SK-N-SH (cell line): ENCODE data around the gene IL20. TPM values are rescaled to one million over a fixed set of nuclear protein-coding genes. Genes with fewer than 3 reads are reported as not detected.

Experiments
- CTCF ChIA-PET: fragments of 300-600, 350-600 bp; formaldehyde crosslinking; extraction: SDS; loops from one replicate; lab custom pipeline; 2021; lab: Yijun Ruan, JAX
- POLR2A ChIA-PET: fragments of 350-600 bp; sonication (Branson Sonifier 250); formaldehyde crosslinking; extraction: SDS; loops from one replicate; lab custom pipeline; 2020; ENCODE audit warnings: antibody characterized with exemption, inconsistent platforms; lab: Yijun Ruan, JAX
- DNase-seq: peaks from one replicate; pipeline ENCODE4 v3.0.0; 2012
- H2AFZ ChIP-seq: fragments of 200-600 bp; sonication (generic); 2 replicates; pipeline ENCODE4 v1.8.1; 2016; ENCODE audit warnings: antibody characterized with exemption, mild to moderate bottlenecking, low read depth
- H3F3A ChIP-seq: fragments of 200-600 bp; sonication (generic); replicated peaks from 2 replicates; pipeline ENCODE3; 2016; ENCODE audit warnings: antibody characterized with exemption, mild to moderate bottlenecking; ENCODE audit not compliant: insufficient read depth
- H3K27ac ChIP-seq, 2 experiments: fragments of 200-500 bp in 1 of 2; fragments of 200-600 bp in 1 of 2; sonication (Bioruptor generic) in 1 of 2; sonication (generic), shearing (Covaris generic) in 1 of 2; 2 replicates each; pipeline versions ENCODE4 v1.5.1 to v1.6.1; 2014 to 2016; ENCODE audit warnings: low read depth in 2 of 2, inconsistent platforms in 1 of 2, low read length in 1 of 2, mild to moderate bottlenecking in 1 of 2, mixed read lengths in 1 of 2
- H3K27me3 ChIP-seq: fragments of 200-600 bp; sonication (generic), shearing (Covaris generic); 2 replicates; pipeline ENCODE4 v1.6.1; 2016; ENCODE audit warnings: mixed run types; ENCODE audit not compliant: insufficient read depth
- H3K36me3 ChIP-seq, 2 experiments: fragments of 200-500 bp in 1 of 2; fragments of 200-600 bp in 1 of 2; sonication (Bioruptor generic) in 1 of 2; sonication (generic) in 1 of 2; replicated peaks in 1 of 2; 2 replicates each; pipeline versions ENCODE3 to v1.5.1; 2014 to 2016; ENCODE audit warnings: low read length in 1 of 2, mild to moderate bottlenecking in 1 of 2; ENCODE audit not compliant: insufficient read depth in 2 of 2, control insufficient read depth in 1 of 2
- H3K4me1 ChIP-seq, 2 experiments: fragments of 200-500 bp in 1 of 2; fragments of 200-600 bp in 1 of 2; sonication (Bioruptor generic) in 1 of 2; sonication (generic), shearing (Covaris generic) in 1 of 2; 2 replicates each; pipeline versions ENCODE4 v1.5.1 to v1.6.1; 2014 to 2016; ENCODE audit warnings: low read depth in 1 of 2, low read length in 1 of 2, mixed run types in 1 of 2; ENCODE audit not compliant: insufficient read depth in 2 of 2, control insufficient read depth in 1 of 2
- H3K4me2 ChIP-seq: fragments of 200-600 bp; sonication (generic), shearing (Covaris generic); 2 replicates; pipeline ENCODE4 v1.6.1; 2017; ENCODE audit warnings: mixed run types
- H3K4me3 ChIP-seq, 2 experiments: fragments of 200-500 bp in 1 of 2; fragments of 200-600 bp in 1 of 2; sonication (Bioruptor generic) in 1 of 2; sonication (generic), shearing (Covaris generic) in 1 of 2; 2 replicates each; pipeline versions ENCODE4 v1.5.1 to v1.8.1; 2014 to 2016; ENCODE audit warnings: low read depth in 2 of 2, inconsistent platforms in 1 of 2, low read length in 1 of 2, mild to moderate bottlenecking in 1 of 2, mixed read lengths in 1 of 2, moderate library complexity in 1 of 2
- H3K79me2 ChIP-seq: fragments of 200-600 bp; sonication (generic); 2 replicates; pipeline ENCODE4 v1.8.1; 2017; ENCODE audit warnings: mild to moderate bottlenecking; ENCODE audit not compliant: insufficient read depth
- H3K9ac ChIP-seq: fragments of 200-600 bp; sonication (generic); 2 replicates; pipeline ENCODE4 v1.6.1; 2017; ENCODE audit warnings: mixed run types
- H3K9me2 ChIP-seq: fragments of 200-600 bp; sonication (generic); 2 replicates; pipeline ENCODE4 v1.6.1; 2017; ENCODE audit warnings: mixed run types
- H3K9me3 ChIP-seq: fragments of 200-600 bp; sonication (generic); 2 replicates; pipeline ENCODE4 v1.6.1; 2017; ENCODE audit warnings: mixed run types, mild to moderate bottlenecking, moderate library complexity
- H4K20me1 ChIP-seq: fragments of 200-600 bp; sonication (generic); 2 replicates; pipeline ENCODE4 v1.6.1; 2017; ENCODE audit warnings: mild to moderate bottlenecking, mixed run types; ENCODE audit not compliant: insufficient read depth
- FOXJ3 ChIP-seq: sonication (generic); formaldehyde crosslinking; IDR thresholded peaks from 2 replicates; pipeline ENCODE4 v1.5.1; 2020; ENCODE audit warnings: mild to moderate bottlenecking, missing genetic modification reagents
- GATA2 ChIP-seq: sonication (generic); formaldehyde crosslinking; IDR thresholded peaks from 2 replicates; pipeline ENCODE4 v1.5.0; 2020; ENCODE audit warnings: mild to moderate bottlenecking, missing genetic modification reagents
- MEF2A ChIP-seq: IDR thresholded peaks from 2 replicates; pipeline ENCODE4 v1.4.0; 2012; ENCODE audit warnings: low read depth, borderline replicate concordance
- MXI1 ChIP-seq: IDR thresholded peaks from 2 replicates; pipeline ENCODE4 v1.6.1; 2012; ENCODE audit warnings: mild to moderate bottlenecking, low read depth, low read length, improper control_type of control experiment
- PBX3 ChIP-seq: IDR thresholded peaks from 2 replicates; pipeline ENCODE4; 2012
- POLR2AphosphoS5 ChIP-seq: IDR thresholded peaks from 2 replicates; pipeline ENCODE4 v1.6.1; 2012; ENCODE audit warnings: low read depth, low read length
- RAD21 ChIP-seq: IDR thresholded peaks from 2 replicates; pipeline ENCODE4 v1.6.1; 2012; ENCODE audit warnings: mild to moderate bottlenecking, low read length
- RFX5 ChIP-seq: IDR thresholded peaks from 2 replicates; pipeline ENCODE4 v1.6.1; 2012; ENCODE audit warnings: mild to moderate bottlenecking, improper control_type of control experiment, low read length
- RXRA ChIP-seq: IDR thresholded peaks from 2 replicates; pipeline ENCODE4 v1.4.0; 2012; ENCODE audit warnings: low read depth, mild to moderate bottlenecking, borderline replicate concordance
- TCF12 ChIP-seq: IDR thresholded peaks from 2 replicates; pipeline ENCODE4 v1.4.0; 2012
- WGBS: methylation state at CpG from one replicate; pipeline ENCODE4 v1.1.6; 2017; ENCODE audit warnings: low lambda C conversion rate; 5-methylcytosine and 5-hydroxymethylcytosine counted together
- polyA plus RNA-seq, 3 experiments: library from polyadenylated mRNA; depleted of rRNA; stranded (reverse); fragments of >200 nt; gene quantifications; 2 replicates each; pipeline ENCODE4 v1.2.3, GENCODE V29; 2012
- TF ChIP-seq, protein P1 (sequence below): fragments of 200-600 bp; sonication (generic); IDR thresholded peaks from 2 replicates; pipeline ENCODE4 v1.6.1; 2017; ENCODE audit warnings: antibody characterized with exemption, mild to moderate bottlenecking, moderate library complexity

IL20 gene
- polyA plus RNA-seq, 1 of the 3 experiments (the other 2 are of a cell fraction), result not detected

- no peak overlapping the region for H3K9ac ChIP-seq
- H3F3A ChIP-seq, result no peaks in the 10 kb centered on the region
- WGBS, result 74% methylated on average over 15 of the region's 15 CpGs
- H3K9me2 ChIP-seq, result no peaks in the 10 kb centered on the region
- H3K9me3 ChIP-seq, result no peaks in the 10 kb centered on the region
- no peaks in the 10 kb centered on the region for H3K79me2 ChIP-seq
- POLR2A ChIA-PET, result no interaction called here
- DNase-seq, result no peak
- no peak overlapping the region for H2AFZ ChIP-seq
- no peaks in the 10 kb centered on the region for H4K20me1 ChIP-seq
- CTCF ChIA-PET, result interaction anchor here (1.3 to 1.4 kb wide), 2 partner anchors 22 to 164 kb away, joined by 3 read pairs; no protein-coding TSS in a partner anchor
- H3K4me3 ChIP-seq, result no peak overlapping the region
- no peaks in the 10 kb centered on the region for H3K36me3 ChIP-seq
- no peak overlapping the region for H3K27ac ChIP-seq
- H3K4me1 ChIP-seq, result no peaks in the 10 kb centered on the region
- peaks cover 5% of the 10 kb centered on the region; the same call in 1 of the 2 replicates for H3K27me3 ChIP-seq
- no peak overlapping the region for H3K4me2 ChIP-seq
- TF ChIP-seq PBX3, result no peak
- no peak for TF ChIP-seq MXI1
- TF ChIP-seq, protein P1, sequence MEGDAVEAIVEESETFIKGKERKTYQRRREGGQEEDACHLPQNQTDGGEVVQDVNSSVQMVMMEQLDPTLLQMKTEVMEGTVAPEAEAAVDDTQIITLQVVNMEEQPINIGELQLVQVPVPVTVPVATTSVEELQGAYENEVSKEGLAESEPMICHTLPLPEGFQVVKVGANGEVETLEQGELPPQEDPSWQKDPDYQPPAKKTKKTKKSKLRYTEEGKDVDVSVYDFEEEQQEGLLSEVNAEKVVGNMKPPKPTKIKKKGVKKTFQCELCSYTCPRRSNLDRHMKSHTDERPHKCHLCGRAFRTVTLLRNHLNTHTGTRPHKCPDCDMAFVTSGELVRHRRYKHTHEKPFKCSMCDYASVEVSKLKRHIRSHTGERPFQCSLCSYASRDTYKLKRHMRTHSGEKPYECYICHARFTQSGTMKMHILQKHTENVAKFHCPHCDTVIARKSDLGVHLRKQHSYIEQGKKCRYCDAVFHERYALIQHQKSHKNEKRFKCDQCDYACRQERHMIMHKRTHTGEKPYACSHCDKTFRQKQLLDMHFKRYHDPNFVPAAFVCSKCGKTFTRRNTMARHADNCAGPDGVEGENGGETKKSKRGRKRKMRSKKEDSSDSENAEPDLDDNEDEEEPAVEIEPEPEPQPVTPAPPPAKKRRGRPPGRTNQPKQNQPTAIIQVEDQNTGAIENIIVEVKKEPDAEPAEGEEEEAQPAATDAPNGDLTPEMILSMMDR, result no peak
Measured at GRCh38 chr1:206890125-206891060, 25.0 kb downstream of the IL20 start.

GRCh38 chr1:206891412-206891811 lies 26.0 kb downstream of the IL20 start:
- no peaks in the 10 kb centered on the region for H3K4me1 ChIP-seq
- TF ChIP-seq, protein P1, result no peak
- TF ChIP-seq POLR2AphosphoS5 (no peak), MEF2A (no peak), TCF12 (no peak), RAD21 (no peak), RFX5 (no peak), FOXJ3 (CRISPR knock-in tag) (no peak), RXRA (no peak), GATA2 (CRISPR knock-in tag) (no peak)
- TF ChIP-seq, all 33 proteins: peak for 0
- H3K27ac ChIP-seq, result no peak overlapping the region
- H3K4me3 ChIP-seq, result no peak overlapping the region
- ChIA-PET POLR2A (no interaction called here), CTCF (interaction anchor here (1.4 to 1.8 kb wide), 3 partner anchors 21 to 165 kb away, joined by 3 to 5 read pairs (median 3); partner anchors contain the start of gene IL20)
- DNase-seq, result no peak
- no peaks in the 10 kb centered on the region for H4K20me1 ChIP-seq
- no peaks in the 10 kb centered on the region for H3K36me3 ChIP-seq
- WGBS, result 58% methylated on average over 1 of the region's 1 CpG
- no peaks in the 10 kb centered on the region for H3K79me2 ChIP-seq
- no peak overlapping the region for H3K4me2 ChIP-seq
- H3K27me3 ChIP-seq, result peaks cover under 1% of the 10 kb centered on the region; the same call in 1 of the 2 replicates
- H2AFZ ChIP-seq, result no peak overlapping the region
- H3F3A ChIP-seq, result no peaks in the 10 kb centered on the region
- H3K9me2 ChIP-seq, result no peaks in the 10 kb centered on the region
- H3K9me3 ChIP-seq, result no peaks in the 10 kb centered on the region
- no peak overlapping the region for H3K9ac ChIP-seq
